Measurements from ENCODE around the gene GRM5.
"Not testable (repeated sequence)": the region's sequence is repeated elsewhere in the genome, so short reads cannot be mapped to it uniquely, and the experiment has no call there.

DNA sequence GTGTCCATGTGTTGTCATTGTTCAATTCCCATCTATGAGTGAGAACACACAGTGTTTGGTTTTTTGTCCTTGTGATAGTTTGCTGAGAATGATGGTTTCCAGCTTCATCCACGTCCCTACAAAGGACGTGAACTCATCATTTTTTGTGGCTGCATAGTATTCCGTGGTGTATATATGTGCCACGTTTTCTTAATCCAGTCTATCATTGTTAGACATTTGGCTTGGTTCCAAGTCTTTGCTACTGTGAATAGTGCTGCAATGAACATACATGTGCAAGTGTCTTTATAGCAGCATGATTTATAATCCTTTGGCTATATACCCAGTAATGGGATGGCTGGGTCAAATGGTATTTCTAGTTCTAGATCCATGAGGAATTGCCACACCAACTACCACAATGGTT lies 607.7 kb downstream of the GRM5 start:
- not testable (repeated sequence) for TF ChIP-seq CTCF, EZH2 (IDR thresholded peaks at IDR 0.05)

Measured in neural progenitor cell (in vitro differentiated cells).